ENCODE measurements around the gene RETREG1. TPM values are rescaled to one million over a fixed set of nuclear protein-coding genes. Genes with fewer than 3 reads are reported as not detected.

The RETREG1 gene
- total RNA-seq, 1 experiment from 2014 or later = 3.4 TPM

DNA sequence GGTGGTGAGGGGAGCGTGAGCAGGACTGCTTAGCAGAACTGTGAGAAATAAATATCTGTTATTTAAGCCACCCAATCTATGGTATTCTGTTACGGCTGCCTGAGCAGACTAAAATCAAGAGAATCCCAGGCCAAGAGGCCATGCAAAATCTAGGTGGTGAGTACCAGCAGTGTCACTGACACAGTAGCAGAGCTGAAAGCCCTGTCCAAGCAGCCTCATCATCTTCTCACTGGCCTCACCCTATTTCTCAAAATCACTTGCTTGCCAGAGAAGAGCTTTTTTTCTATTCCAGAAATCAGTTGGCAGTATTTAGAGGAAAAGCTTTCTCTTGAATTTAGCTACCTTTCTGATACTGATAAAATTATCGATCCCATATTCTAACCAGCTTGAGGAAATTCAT, 68.0 kb downstream of the RETREG1 start:
- Histone ChIP-seq H3K9me3 (ENCODE audit: control insufficient read depth, low read depth, low read length) (no peaks in the 10 kb centered on the region), H3K23me2 (ENCODE audit: insufficient read length, low read depth, low read length, poor library complexity, severe bottlenecking) (no peaks in the 10 kb centered on the region), H2BK120ac (ENCODE audit: low read depth, low read length, poor library complexity, severe bottlenecking) (no peak overlapping the region), H3K23ac (ENCODE audit: insufficient read length, low read depth, low read length) (no peak overlapping the region), H2AFZ (ENCODE audit: low read length) (no peak overlapping the region), H4K91ac (ENCODE audit: insufficient read length, low read depth, low read length) (no peak overlapping the region), H2AK5ac (ENCODE audit: insufficient read length, low read length) (no peak overlapping the region), H3T11ph (ENCODE audit: low read length) (no peak overlapping the region), H3K4ac (ENCODE audit: low read depth, low read length) (no peak overlapping the region), H3K27me3 (ENCODE audit: insufficient read depth, low read length) (no peaks in the 10 kb centered on the region), H3K27ac (ENCODE audit: insufficient read length, low read depth, low read length) (no peak overlapping the region), H3K4me1 (ENCODE audit: insufficient read depth, low read length) (no peaks in the 10 kb centered on the region), H2BK20ac (ENCODE audit: low read depth, low read length, poor library complexity, severe bottlenecking) (no peak overlapping the region), H3K18ac (ENCODE audit: insufficient read length, low read depth, low read length) (no peak overlapping the region), H3K14ac (ENCODE audit: insufficient read depth, low read length) (no peak overlapping the region), H3K79me2 (ENCODE audit: insufficient read depth, low read length) (no peaks in the 10 kb centered on the region), H4K8ac (replicated peaks; ENCODE audit: insufficient read length, low read depth, low read length) (no peak overlapping the region), H4K20me1 (ENCODE audit: control insufficient read depth, insufficient read depth, insufficient read length) (no peaks in the 10 kb centered on the region), H4K5ac (ENCODE audit: insufficient read length, low read depth, low read length) (no peak overlapping the region), H3K9ac (ENCODE audit: extremely low read depth, insufficient read length, low read length) (no peak overlapping the region), H2BK15ac (ENCODE audit: low read depth, low read length) (no peak overlapping the region), H3K79me1 (ENCODE audit: insufficient read depth, low read depth, low read length, poor library complexity, severe bottlenecking) (no peaks in the 10 kb centered on the region), H2BK12ac (ENCODE audit: insufficient read length, low read depth, low read length) (no peak overlapping the region), H3K56ac (ENCODE audit: insufficient read length, low read depth, low read length) (no peak overlapping the region), H3K4me2 (ENCODE audit: insufficient read depth, insufficient read length, low read length) (no peak overlapping the region), H2BK5ac (ENCODE audit: insufficient read length, low read length) (no peak overlapping the region)
- H3K27me3 Mint-ChIP-seq (ENCODE audit: low read depth) = no peaks in the 10 kb centered on the region
- DNase-seq = no peak
- H3K4me3 Mint-ChIP-seq = no peak overlapping the region
- no peaks in the 10 kb centered on the region for H3K36me3 Mint-ChIP-seq (ENCODE audit: insufficient read depth in 1 of 3, low read depth in 3 of 3)
- H3K27ac Mint-ChIP-seq = no peak overlapping the region
- WGBS (ENCODE audit: extremely low coverage, insufficient read length, low lambda C conversion rate) = no CpG with 5 or more reads among the region's 3 CpGs
- TF ChIP-seq, protein P1, sequence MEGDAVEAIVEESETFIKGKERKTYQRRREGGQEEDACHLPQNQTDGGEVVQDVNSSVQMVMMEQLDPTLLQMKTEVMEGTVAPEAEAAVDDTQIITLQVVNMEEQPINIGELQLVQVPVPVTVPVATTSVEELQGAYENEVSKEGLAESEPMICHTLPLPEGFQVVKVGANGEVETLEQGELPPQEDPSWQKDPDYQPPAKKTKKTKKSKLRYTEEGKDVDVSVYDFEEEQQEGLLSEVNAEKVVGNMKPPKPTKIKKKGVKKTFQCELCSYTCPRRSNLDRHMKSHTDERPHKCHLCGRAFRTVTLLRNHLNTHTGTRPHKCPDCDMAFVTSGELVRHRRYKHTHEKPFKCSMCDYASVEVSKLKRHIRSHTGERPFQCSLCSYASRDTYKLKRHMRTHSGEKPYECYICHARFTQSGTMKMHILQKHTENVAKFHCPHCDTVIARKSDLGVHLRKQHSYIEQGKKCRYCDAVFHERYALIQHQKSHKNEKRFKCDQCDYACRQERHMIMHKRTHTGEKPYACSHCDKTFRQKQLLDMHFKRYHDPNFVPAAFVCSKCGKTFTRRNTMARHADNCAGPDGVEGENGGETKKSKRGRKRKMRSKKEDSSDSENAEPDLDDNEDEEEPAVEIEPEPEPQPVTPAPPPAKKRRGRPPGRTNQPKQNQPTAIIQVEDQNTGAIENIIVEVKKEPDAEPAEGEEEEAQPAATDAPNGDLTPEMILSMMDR (conservative IDR thresholded peaks at IDR 0.05) = no peak
- no peaks in the 10 kb centered on the region for H3K9me3 Mint-ChIP-seq
- H3K4me1 Mint-ChIP-seq = peaks cover 11 to 14% of the 10 kb centered on the region in 2 experiments
